Adrenal gland (tissue), 5 donors: Measurements from ENCODE around the gene DNAJC8.

ENCODE experiments used
- CTCF ChIP-seq, 6 experiments: fragments of 450-650 bp in 4 of 6; fragments of 200-600 bp in 2 of 6; sonication (generic) in 1 of 6; IDR thresholded peaks; 1 replicate in 5 of 6; 2 replicates in 1 of 6; pipeline versions ENCODE4 v1.5.1 to v1.8.0; 2016 to 2021; ENCODE audit warnings: antibody characterized with exemption in 6 of 6, mild to moderate bottlenecking in 2 of 6, moderate library complexity in 1 of 6
- POLR2A ChIP-seq, 2 donors: fragments of 450-650 bp; IDR thresholded peaks; one replicate each; pipeline ENCODE4 v1.6.1; 2017; ENCODE audit warnings: antibody characterized with exemption in 2 of 2, mild to moderate bottlenecking in 2 of 2, moderate library complexity in 1 of 2
- donor health status: DM: no; HTN: no; CAD: no.

DNA sequence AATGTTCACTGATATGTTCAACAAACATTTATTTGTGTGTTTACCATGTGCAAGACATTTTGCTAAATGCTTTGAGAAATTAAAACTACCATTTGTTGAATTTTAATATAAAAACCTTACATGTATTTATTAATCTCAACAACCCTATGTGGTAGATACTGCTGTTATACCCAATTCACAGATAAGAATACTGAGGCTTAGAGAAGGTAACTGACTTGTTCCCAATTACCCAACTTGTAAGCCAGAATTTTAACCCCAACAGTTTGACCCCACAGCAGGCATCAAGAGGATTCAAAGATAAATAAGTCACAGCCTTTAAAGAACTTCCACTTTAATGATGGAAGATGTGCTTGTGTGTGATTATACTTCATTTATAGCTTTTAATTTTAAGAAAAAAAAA is 3.7 kb downstream of the DNAJC8 start:
- no peak for TF ChIP-seq POLR2A (IDR thresholded peaks at IDR 0.05)
- no peak for TF ChIP-seq CTCF (IDR thresholded peaks at IDR 0.05)
